K562 (cell line): ENCODE data around the gene TMEM242. TPM values are rescaled to one million over a fixed set of nuclear protein-coding genes. Genes with fewer than 3 reads are reported as not detected.

ENCODE experiments used
- EGR1 ChIP-seq: fragments of 450-650 bp; conservative IDR thresholded peaks from 2 replicates; pipeline ENCODE4 v1.6.1; 2017; ENCODE audit warnings: mild to moderate bottlenecking
- FUS ChIP-seq: fragments of 200-400 bp; formaldehyde crosslinking; optimal IDR thresholded peaks from 2 replicates; pipeline ENCODE3; 2017; ENCODE audit warnings: low read depth, low read length
- HDAC2 ChIP-seq: fragments of 450-650 bp; IDR thresholded peaks from 2 replicates; pipeline ENCODE4 v1.6.1; 2016; ENCODE audit warnings: mild to moderate bottlenecking
- HNRNPLL ChIP-seq: fragments of 200-400 bp; formaldehyde crosslinking; IDR thresholded peaks from 2 replicates; pipeline ENCODE4 v1.6.1; 2017; ENCODE audit warnings: low read length, low read depth, mild to moderate bottlenecking; ENCODE audit not compliant: poor library complexity, severe bottlenecking
- JUN ChIP-seq, 2 experiments: sonication (generic) in 1 of 2; formaldehyde crosslinking in 1 of 2; IDR thresholded peaks; 2 replicates each; pipeline versions ENCODE4 v1.6.1 to v1.8.0; 2012 to 2022; ENCODE audit warnings: borderline replicate concordance in 2 of 2, mild to moderate bottlenecking in 2 of 2, improper control_type of control experiment in 1 of 2, low read depth in 1 of 2, low read length in 1 of 2, missing genetic modification reagents in 1 of 2
- LARP7 ChIP-seq: fragments of 450-650 bp; IDR thresholded peaks from 2 replicates; pipeline ENCODE4 v1.6.1; 2016
- NCOA4 ChIP-seq: fragments of 450-650 bp; IDR thresholded peaks from 2 replicates; pipeline ENCODE4 v1.6.1; 2018; ENCODE audit warnings: mild to moderate bottlenecking; ENCODE audit not compliant: partially characterized antibody
- NCOR1 ChIP-seq: fragments of 450-650 bp; IDR thresholded peaks from 2 replicates; pipeline ENCODE4 v1.6.1; 2016; ENCODE audit warnings: mild to moderate bottlenecking, moderate library complexity
- NFATC3 ChIP-seq: fragments of 450-650 bp; IDR thresholded peaks from 2 replicates; pipeline ENCODE4 v1.6.1; 2017; ENCODE audit warnings: mild to moderate bottlenecking
- NFE2 ChIP-seq: IDR thresholded peaks from 2 replicates; pipeline ENCODE4 v1.6.1; 2014; ENCODE audit warnings: antibody characterized with exemption, low read depth
- PCBP1 ChIP-seq: fragments of 200-400 bp; formaldehyde crosslinking; IDR thresholded peaks from 2 replicates; pipeline ENCODE4 v1.6.1; 2018; ENCODE audit warnings: mild to moderate bottlenecking, low read depth, low read length; ENCODE audit not compliant: poor library complexity, severe bottlenecking
- PCBP2 ChIP-seq: fragments of 200-400 bp; formaldehyde crosslinking; IDR thresholded peaks from 2 replicates; pipeline ENCODE4 v1.6.1; 2018; ENCODE audit warnings: low read length, low read depth, mild to moderate bottlenecking, moderate library complexity; ENCODE audit not compliant: poor library complexity, severe bottlenecking
- RBM22 ChIP-seq: fragments of 200-400 bp; formaldehyde crosslinking; IDR thresholded peaks from 2 replicates; pipeline ENCODE4 v1.6.1; 2018; ENCODE audit warnings: low read length, low read depth; ENCODE audit not compliant: poor library complexity, severe bottlenecking
- RREB1 ChIP-seq: fragments of 250-450 bp; sonication (Bioruptor Pico); IDR thresholded peaks from 2 replicates; pipeline ENCODE4 v1.4.0; 2020
- THRA ChIP-seq: fragments of 450-650 bp; IDR thresholded peaks from 2 replicates; pipeline ENCODE4 v1.6.1; 2017; ENCODE audit warnings: mild to moderate bottlenecking, moderate library complexity
- XRCC3 ChIP-seq: fragments of 450-650 bp; IDR thresholded peaks from 2 replicates; pipeline ENCODE4 v1.6.1; 2017; ENCODE audit warnings: mild to moderate bottlenecking, moderate library complexity
- ZNF449 ChIP-seq: fragments of 250-450 bp; sonication (Bioruptor Pico); IDR thresholded peaks from 2 replicates; pipeline ENCODE4 v1.8.0; 2022; ENCODE audit warnings: moderate library complexity, mild to moderate bottlenecking, inconsistent platforms
- ZNF780A ChIP-seq: fragments of 250-450 bp; sonication (Bioruptor Pico); IDR thresholded peaks from 2 replicates; pipeline ENCODE4 v1.5.0; 2021; ENCODE audit warnings: mild to moderate bottlenecking
- polyA plus RNA-seq, 8 experiments: library from polyadenylated mRNA; depleted of rRNA in 4 of 8; stranded (reverse) in 5 of 8; unstranded in 3 of 8; fragments of >200 nt; fragmentation: Nextera tagmentation in 2 of 8; fragmentation: Illumina TruSeq in 1 of 8; extraction: Ambion mirVana in 2 of 8; extraction: Trizol in 1 of 8; gene quantifications; 2 replicates each; pipeline versions ENCODE4 v1.2.1 to v1.2.3, GENCODE V29; 2011 to 2014; ENCODE audit warnings: inconsistent platforms in 1 of 8, missing spikeins in 1 of 8
- total RNA-seq, 7 experiments: library from RNA; depleted of rRNA in 6 of 7; stranded (reverse); fragments of >200 nt in 6 of 7; fragmentation: Illumina TruSeq in 2 of 7; extraction: Trizol in 2 of 7; gene quantifications; 2 replicates each; pipeline versions ENCODE4 v1.2.1 to v1.2.3, GENCODE V29; 2011 to 2021; ENCODE audit warnings: low replicate concordance in 1 of 7

Gene TMEM242
- total and polyA plus RNA-seq, 9 of the 15 experiments (the other 6 are each of a cell fraction or from before 2014, with no cell fraction given), result 9.5 to 35.3 (median 16.5) TPM

- TF ChIP-seq RBM22 (no peak), PCBP1 (no peak), RREB1 (CRISPR knock-in tag) (no peak), NFATC3 (peak; percentile 31; the same call in 1 of the 2 replicates), HDAC2 (peak; percentile 89), NFE2 (peak; percentile 90), NCOA4 (peak; percentile 77), FUS (no peak), PCBP2 (no peak), ZNF780A (CRISPR knock-in tag) (no peak), LARP7 (peak; percentile 78; the same call in 1 of the 2 replicates), ZNF449 (CRISPR knock-in tag) (no peak), NCOR1 (peak; percentile 67), XRCC3 (no peak), JUN (IDR thresholded peaks at IDR 0.05; ENCODE audit: borderline replicate concordance, low read depth, low read length) (peak; percentile 95), JUN (CRISPR knock-in tag; IDR thresholded peaks at IDR 0.05; ENCODE audit: borderline replicate concordance) (peak; percentile 29; the same call in 1 of the 2 replicates), EGR1 (no peak), HNRNPLL (peak; percentile 76), THRA (no peak)
Measured at GRCh38 chr6:157316871-157317814, 6.2 kb downstream of the TMEM242 start (continued).
